Chondrocyte (in vitro differentiated cells): ENCODE results near the gene EIF6. TPM values are rescaled to one million over a fixed set of nuclear protein-coding genes. Genes with fewer than 3 reads are reported as not detected.

Experiments used
- DNase-seq: peaks from one replicate; pipeline ENCODE4 v3.0.0; 2021; ENCODE audit warnings: mixed read lengths, low spot score
- H3K27ac Mint-ChIP-seq: one replicate; pipeline ENCODE4 v1.8.0; 2021; ENCODE audit warnings: mild to moderate bottlenecking, moderate library complexity, mixed read lengths; ENCODE audit not compliant: unreplicated experiment
- H3K27me3 Mint-ChIP-seq: 2 replicates; pipeline ENCODE4 v1.8.0; 2021; ENCODE audit warnings: low read depth, mixed read lengths
- H3K36me3 Mint-ChIP-seq: 2 replicates; pipeline ENCODE4 v1.8.0; 2021; ENCODE audit warnings: low read depth, mixed read lengths
- H3K4me1 Mint-ChIP-seq: 2 replicates; pipeline ENCODE4 v1.8.0; 2021; ENCODE audit warnings: low read depth, mild to moderate bottlenecking, mixed read lengths
- H3K4me3 Mint-ChIP-seq: one replicate; pipeline ENCODE4 v1.8.0; 2021; ENCODE audit warnings: mild to moderate bottlenecking, moderate library complexity, mixed read lengths; ENCODE audit not compliant: unreplicated experiment
- H3K9me3 Mint-ChIP-seq: 2 replicates; pipeline ENCODE4 v1.8.0; 2021; ENCODE audit warnings: low read depth, mixed read lengths
- total RNA-seq: library from RNA; stranded (reverse); gene quantifications from 3 replicates; pipeline ENCODE4 v1.2.1, GENCODE V29; 2021
- TF ChIP-seq, protein P1 (sequence below): fragments of 200-600 bp; sonication (generic); IDR thresholded peaks from 2 replicates; pipeline ENCODE4 v1.5.0; 2021; ENCODE audit warnings: antibody characterized with exemption, mild to moderate bottlenecking, moderate library complexity

EIF6 gene
- total RNA-seq, 1 donor from 2014 or later: 125 TPM

DNA sequence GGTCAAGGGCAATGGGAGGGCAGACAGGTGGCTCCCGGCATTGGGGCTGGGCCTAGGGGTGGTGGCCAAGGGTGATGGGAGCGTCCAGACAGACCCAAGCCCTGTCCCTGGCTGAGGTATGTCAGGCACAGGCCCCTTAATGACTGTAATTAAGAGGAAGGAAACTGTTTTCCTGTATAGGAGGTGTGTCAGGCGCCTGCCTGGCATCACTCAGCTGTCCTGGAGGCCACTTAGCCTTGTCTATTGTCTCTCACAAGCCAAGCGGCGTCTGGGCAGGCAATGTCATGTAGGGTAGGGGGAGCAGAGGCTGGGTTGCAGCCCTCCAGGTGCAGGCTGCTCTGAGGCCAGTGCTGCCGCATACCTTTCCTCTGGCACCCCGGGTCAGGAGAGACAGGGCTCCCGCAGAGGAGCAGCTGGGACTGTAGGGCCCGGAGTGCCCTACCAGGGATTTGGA, 11.6 kb upstream of the EIF6 start:
- DNase-seq: peak; percentile 84
- H3K27ac Mint-ChIP-seq: no peak overlapping the region

DNA sequence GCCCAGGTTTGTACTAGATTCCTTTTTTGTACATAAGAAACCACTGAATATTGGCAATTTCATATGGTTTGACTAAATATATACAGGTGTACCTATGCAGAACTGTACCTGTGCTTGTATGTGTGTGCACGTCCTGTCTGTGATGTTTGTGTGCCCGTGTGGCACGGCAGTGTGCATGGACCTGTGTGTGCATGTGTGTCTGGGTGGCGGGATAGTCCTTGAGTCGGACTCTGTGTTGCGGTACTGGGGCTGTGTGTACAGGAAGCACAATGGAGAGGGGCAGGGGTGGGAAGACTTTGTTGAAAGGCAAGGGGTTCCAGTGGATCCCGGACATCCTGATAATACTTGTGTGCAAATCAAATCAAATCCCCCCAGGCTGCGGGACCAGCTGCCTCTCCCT, 11.1 kb upstream of the EIF6 start:
- H3K27ac Mint-ChIP-seq: no peak overlapping the region
- TF ChIP-seq, protein P1, sequence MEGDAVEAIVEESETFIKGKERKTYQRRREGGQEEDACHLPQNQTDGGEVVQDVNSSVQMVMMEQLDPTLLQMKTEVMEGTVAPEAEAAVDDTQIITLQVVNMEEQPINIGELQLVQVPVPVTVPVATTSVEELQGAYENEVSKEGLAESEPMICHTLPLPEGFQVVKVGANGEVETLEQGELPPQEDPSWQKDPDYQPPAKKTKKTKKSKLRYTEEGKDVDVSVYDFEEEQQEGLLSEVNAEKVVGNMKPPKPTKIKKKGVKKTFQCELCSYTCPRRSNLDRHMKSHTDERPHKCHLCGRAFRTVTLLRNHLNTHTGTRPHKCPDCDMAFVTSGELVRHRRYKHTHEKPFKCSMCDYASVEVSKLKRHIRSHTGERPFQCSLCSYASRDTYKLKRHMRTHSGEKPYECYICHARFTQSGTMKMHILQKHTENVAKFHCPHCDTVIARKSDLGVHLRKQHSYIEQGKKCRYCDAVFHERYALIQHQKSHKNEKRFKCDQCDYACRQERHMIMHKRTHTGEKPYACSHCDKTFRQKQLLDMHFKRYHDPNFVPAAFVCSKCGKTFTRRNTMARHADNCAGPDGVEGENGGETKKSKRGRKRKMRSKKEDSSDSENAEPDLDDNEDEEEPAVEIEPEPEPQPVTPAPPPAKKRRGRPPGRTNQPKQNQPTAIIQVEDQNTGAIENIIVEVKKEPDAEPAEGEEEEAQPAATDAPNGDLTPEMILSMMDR: no peak
- H3K27me3 Mint-ChIP-seq: no peaks in the 10 kb centered on the region
- DNase-seq: peak; percentile 64
- H3K36me3 Mint-ChIP-seq: no peaks in the 10 kb centered on the region
- H3K9me3 Mint-ChIP-seq: no peaks in the 10 kb centered on the region
- H3K4me3 Mint-ChIP-seq: no peak overlapping the region
- no peaks in the 10 kb centered on the region for H3K4me1 Mint-ChIP-seq

More for the DNA sequence above, 11.6 kb upstream of the EIF6 start:
- no peaks in the 10 kb centered on the region for H3K27me3 Mint-ChIP-seq
- TF ChIP-seq, protein P1: no peak
- H3K4me3 Mint-ChIP-seq: no peak overlapping the region
- H3K9me3 Mint-ChIP-seq: no peaks in the 10 kb centered on the region
- H3K36me3 Mint-ChIP-seq: no peaks in the 10 kb centered on the region
- H3K4me1 Mint-ChIP-seq: peaks cover under 1% of the 10 kb centered on the region

DNA sequence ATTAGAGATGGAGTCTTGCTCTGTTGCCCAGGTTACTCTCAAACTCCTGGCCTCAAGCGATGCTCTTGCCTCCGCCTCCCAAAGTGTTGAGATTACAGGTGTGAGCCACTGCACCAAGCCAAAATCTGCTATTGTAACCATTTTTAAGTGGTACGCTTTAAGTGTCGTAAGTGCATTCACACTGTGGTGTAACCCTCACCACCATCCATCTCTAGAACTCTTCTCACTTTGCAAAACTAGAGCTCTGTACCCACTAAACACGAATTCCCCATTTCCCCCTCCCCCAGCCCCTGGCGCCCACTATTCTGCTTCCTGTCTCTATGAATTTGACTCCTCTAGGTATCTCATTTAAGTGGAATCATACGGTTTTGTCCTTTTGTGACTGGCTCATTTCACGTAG, 10.5 kb upstream of the EIF6 start:
- Mint-ChIP-seq H3K9me3 (no peaks in the 10 kb centered on the region), H3K36me3 (no peaks in the 10 kb centered on the region), H3K27ac (no peak overlapping the region), H3K4me3 (no peak overlapping the region), H3K4me1 (no peaks in the 10 kb centered on the region), H3K27me3 (no peaks in the 10 kb centered on the region)
- DNase-seq: peak; percentile 1
- TF ChIP-seq, protein P1: no peak

GRCh38 chr20:35294293-35294685, 9.7 kb upstream of the EIF6 start:
- Mint-ChIP-seq H3K4me3 (no peak overlapping the region), H3K4me1 (no peaks in the 10 kb centered on the region), H3K36me3 (no peaks in the 10 kb centered on the region), H3K27ac (no peak overlapping the region), H3K9me3 (no peaks in the 10 kb centered on the region), H3K27me3 (no peaks in the 10 kb centered on the region)
- peak; percentile 56 for DNase-seq
- TF ChIP-seq, protein P1: no peak

- peak; percentile 69 for DNase-seq
- TF ChIP-seq, protein P1: no peak
- Mint-ChIP-seq H3K4me1 (no peaks in the 10 kb centered on the region), H3K36me3 (no peaks in the 10 kb centered on the region), H3K27me3 (no peaks in the 10 kb centered on the region), H3K9me3 (no peaks in the 10 kb centered on the region), H3K4me3 (no peak overlapping the region), H3K27ac (no peak overlapping the region)
Measured at GRCh38 chr20:35293303-35294292, 9.0 kb upstream of the EIF6 start.
